Caki2 (cell line): ENCODE results near the gene STAC. TPM values are rescaled to one million over a fixed set of nuclear protein-coding genes. Genes with fewer than 3 reads are reported as not detected.
"Not testable (repeated sequence)": the region's sequence is repeated elsewhere in the genome, so short reads cannot be mapped to it uniquely, and the experiment has no call there.

Experiments
- DNase-seq: peaks from one replicate; pipeline ENCODE4 v3.0.0-alpha.2; 2015; ENCODE audit warnings: low read depth
- in situ Hi-C: cut with HindIII; loops from 2 replicates; pipeline ENCODE4 v1.10.0; 2016; ENCODE audit warnings: low sequenced_read_pairs, low pct_unique_long_range_greater_than_20kb, mixed read lengths
- total RNA-seq: library from RNA; depleted of rRNA; stranded (reverse); fragments of >200 nt; shearing (Covaris generic); gene quantifications from 2 replicates; pipeline ENCODE4 v1.2.3, GENCODE V29; 2014; ENCODE audit warnings: low replicate concordance

Gene STAC
- total RNA-seq, 1 experiment from 2014 or later = 13.3 TPM

- in situ Hi-C loops = no loop called here
- DNase-seq = no peak
Measured at GRCh38 chr3:36543276-36543997, 163.1 kb downstream of the STAC start.

- in situ Hi-C loops = no loop called here
- DNase-seq = no peak
Measured at GRCh38 chr3:36546226-36546625, 165.9 kb downstream of the STAC start.

GRCh38 chr3:36548712-36549111 lies 168.4 kb downstream of the STAC start:
- no peak for DNase-seq
- in situ Hi-C loops = no loop called here

GRCh38 chr3:36557021-36557707 lies 176.9 kb downstream of the STAC start:
- no peak for DNase-seq
- in situ Hi-C loops = no loop called here

- in situ Hi-C loops = no loop called here
- no peak for DNase-seq
Measured at GRCh38 chr3:36557708-36558421, 177.6 kb downstream of the STAC start.

GRCh38 chr3:36558961-36559360 lies 178.7 kb downstream of the STAC start:
- no peak for DNase-seq
- in situ Hi-C loops = no loop called here

- DNase-seq = no peak
- in situ Hi-C loops = no loop called here
Measured at GRCh38 chr3:36560685-36561084, 180.4 kb downstream of the STAC start.

- DNase-seq = no peak
- in situ Hi-C loops = no loop called here
Measured at GRCh38 chr3:36561601-36562000, 181.3 kb downstream of the STAC start.

- no peak for DNase-seq
- in situ Hi-C loops = no loop called here
Measured at GRCh38 chr3:36562945-36563344, 182.6 kb downstream of the STAC start.

GRCh38 chr3:36575241-36575640 lies 194.9 kb downstream of the STAC start:
- no peak for DNase-seq
- in situ Hi-C loops = no loop called here

GRCh38 chr3:36578418-36578817 lies 198.1 kb downstream of the STAC start:
- in situ Hi-C loops, DNase-seq: not testable (repeated sequence)

GRCh38 chr3:36579746-36580145 lies 199.4 kb downstream of the STAC start:
- DNase-seq = no peak
- in situ Hi-C loops = no loop called here

- DNase-seq = no peak
- in situ Hi-C loops = no loop called here
Measured at GRCh38 chr3:36580716-36581115, 200.4 kb downstream of the STAC start.

- no peak for DNase-seq
- in situ Hi-C loops = no loop called here
Measured at GRCh38 chr3:36591959-36592358, 211.7 kb downstream of the STAC start.

GRCh38 chr3:36595511-36595910 lies 215.2 kb downstream of the STAC start:
- DNase-seq = no peak
- in situ Hi-C loops = no loop called here

- in situ Hi-C loops = no loop called here
- no peak for DNase-seq
Measured at GRCh38 chr3:36596419-36596818, 216.1 kb downstream of the STAC start.

- in situ Hi-C loops = no loop called here
- no peak for DNase-seq
Measured at GRCh38 chr3:36597422-36597821, 217.1 kb downstream of the STAC start.
